Activated CD8-positive, alpha-beta T cell treated with anti-CD3 and anti-CD28 coated beads for 36 hours (primary cell): Measurements from ENCODE around the gene TXNRD2. TPM values are rescaled to one million over a fixed set of nuclear protein-coding genes. Genes with fewer than 3 reads are reported as not detected.
"Not testable (repeated sequence)": the region's sequence is repeated elsewhere in the genome, so short reads cannot be mapped to it uniquely, and the experiment has no call there.

ENCODE experiments used
- ATAC-seq: fragments of 200-7000 bp; cut with Tn5 transposase; one replicate; pipeline ENCODE4 v1.10.0; 2021; ENCODE audit warnings: mild to moderate bottlenecking, moderate library complexity
- CTCF ChIA-PET: fragments of 350-600 bp; sonication (Branson Sonifier 250); formaldehyde crosslinking; loops from one replicate; lab custom pipeline; 2021; ENCODE audit warnings: antibody characterized with exemption; lab: Charles Lee
- POLR2A ChIA-PET: fragments of 350-600 bp; sonication (Branson Sonifier 250); formaldehyde crosslinking; loops from one replicate; lab custom pipeline; 2021; ENCODE audit warnings: antibody characterized with exemption; lab: Charles Lee
- DNase-seq: peaks from one replicate; pipeline ENCODE4 v3.0.0-alpha.2; 2020
- H3K27ac Mint-ChIP-seq: one replicate; pipeline ENCODE4 v1.8.0; 2021; ENCODE audit warnings: mild to moderate bottlenecking, mixed read lengths
- H3K27me3 Mint-ChIP-seq: one replicate; pipeline ENCODE4 v1.8.0; 2021; ENCODE audit warnings: mixed read lengths
- H3K36me3 Mint-ChIP-seq: one replicate; pipeline ENCODE4 v1.8.0; 2021; ENCODE audit warnings: low read depth, mixed read lengths
- H3K4me1 Mint-ChIP-seq: one replicate; pipeline ENCODE4 v1.8.0; 2021; ENCODE audit warnings: low read depth, mixed read lengths
- H3K4me3 Mint-ChIP-seq: one replicate; pipeline ENCODE4 v1.8.0; 2021; ENCODE audit warnings: mild to moderate bottlenecking, moderate library complexity, mixed read lengths
- H3K9me3 Mint-ChIP-seq: one replicate; pipeline ENCODE4 v1.8.0; 2021; ENCODE audit warnings: mixed read lengths
- CTCF ChIP-seq: fragments of 200-600 bp; IDR thresholded peaks from one replicate; pipeline ENCODE4 v1.8.0; 2022; ENCODE audit warnings: antibody characterized with exemption, mild to moderate bottlenecking
- intact Hi-C: fragments of 100-400 bp; cut with micrococcal nuclease; formaldehyde crosslinking; loops from one replicate; pipeline ENCODE4 v1.10.0; 2022
- total RNA-seq, 2 experiments: library from RNA; stranded (reverse); gene quantifications; one replicate each; pipeline ENCODE4 v1.2.3, GENCODE V29; 2021

The TXNRD2 gene
- total RNA-seq, 2 experiments from 2014 or later = 18.0 to 18.5 TPM

GRCh38 chr22:19832476-19833108 is 109.0 kb downstream of the TXNRD2 start:
- Mint-ChIP-seq H3K36me3 (peaks cover 2% of the 10 kb centered on the region), H3K27me3 (no peaks in the 10 kb centered on the region), H3K4me1 (peaks cover 24% of the 10 kb centered on the region), H3K9me3 (no peaks in the 10 kb centered on the region), H3K4me3 (no peak overlapping the region), H3K27ac (no peak overlapping the region)
- ATAC-seq = no peak
- POLR2A ChIA-PET = interaction anchor here (1.1 to 1.5 kb wide), 4 partner anchors 10 to 59 kb away, joined by 3 to 5 read pairs (median 3); no protein-coding TSS in a partner anchor
- intact Hi-C loops = no loop called here
- TF ChIP-seq CTCF = no peak
- DNase-seq = no peak
- CTCF ChIA-PET = interaction anchor here (0.8 to 2.9 kb wide), 8 partner anchors 9 to 102 kb away, joined by 3 to 13 read pairs (median 3); no protein-coding TSS in a partner anchor

- ChIA-PET CTCF (interaction anchor here (0.9 to 2.9 kb wide), 6 partner anchors 9 to 101 kb away, joined by 3 to 13 read pairs (median 4); no protein-coding TSS in a partner anchor), POLR2A (interaction anchor here (1.1 to 1.5 kb wide), 4 partner anchors 11 to 60 kb away, joined by 3 to 5 read pairs (median 3); no protein-coding TSS in a partner anchor)
- H3K4me3 Mint-ChIP-seq, ATAC-seq, intact Hi-C loops, H3K27ac Mint-ChIP-seq, H3K36me3 Mint-ChIP-seq, H3K9me3 Mint-ChIP-seq, DNase-seq, H3K27me3 Mint-ChIP-seq: not testable (repeated sequence)
- H3K4me1 Mint-ChIP-seq = peaks cover 23% of the 10 kb centered on the region
Measured at GRCh38 chr22:19831979-19832378, 109.6 kb downstream of the TXNRD2 start.

GRCh38 chr22:19831016-19831415 is 110.6 kb downstream of the TXNRD2 start:
- Mint-ChIP-seq H3K9me3 (no peaks in the 10 kb centered on the region), H3K27me3 (no peaks in the 10 kb centered on the region), H3K4me1 (peaks cover 19% of the 10 kb centered on the region), H3K27ac (no peak overlapping the region), H3K36me3 (no peaks in the 10 kb centered on the region), H3K4me3 (no peak overlapping the region)
- no peak for TF ChIP-seq CTCF
- ATAC-seq (no peak), DNase-seq (no peak)
- CTCF ChIA-PET = interaction anchor here (1.6 to 2.9 kb wide), 3 partner anchors 11 to 100 kb away, joined by 4 to 13 read pairs (median 10); no protein-coding TSS in a partner anchor
- POLR2A ChIA-PET = no interaction called here
- intact Hi-C loops = no loop called here

GRCh38 chr22:19828035-19828401 is 113.6 kb downstream of the TXNRD2 start:
- no peak for TF ChIP-seq CTCF
- Mint-ChIP-seq H3K4me3 (no peak overlapping the region), H3K27ac (no peak overlapping the region), H3K27me3 (no peaks in the 10 kb centered on the region), H3K4me1 (peaks cover 5% of the 10 kb centered on the region), H3K9me3 (no peaks in the 10 kb centered on the region), H3K36me3 (no peaks in the 10 kb centered on the region)
- ATAC-seq (no peak), DNase-seq (no peak)
- ChIA-PET CTCF (no interaction called here), POLR2A (no interaction called here)
- intact Hi-C loops = no loop called here

GRCh38 chr22:19827341-19828034 is 114.1 kb downstream of the TXNRD2 start:
- intact Hi-C loops = no loop called here
- DNase-seq = no peak
- no peak overlapping the region for H3K27ac Mint-ChIP-seq
- no peaks in the 10 kb centered on the region for H3K27me3 Mint-ChIP-seq
- H3K9me3 Mint-ChIP-seq = no peaks in the 10 kb centered on the region
- TF ChIP-seq CTCF = no peak
- H3K4me3 Mint-ChIP-seq = no peak overlapping the region
- CTCF ChIA-PET = interaction anchor here (0.6 kb wide), 1 partner anchor 83 kb away, joined by 3 read pairs; no protein-coding TSS in a partner anchor
- no peaks in the 10 kb centered on the region for H3K4me1 Mint-ChIP-seq
- POLR2A ChIA-PET = no interaction called here
- no peaks in the 10 kb centered on the region for H3K36me3 Mint-ChIP-seq
- no peak for ATAC-seq
